Measurements from ENCODE around the gene HLA-DPA1. TPM values are rescaled to one million over a fixed set of nuclear protein-coding genes. Genes with fewer than 3 reads are reported as not detected.

The HLA-DPA1 gene
- total RNA-seq, 4 donors from 2014 or later: 38.2 to 354 (median 131) TPM

- TF ChIP-seq CTCF (IDR thresholded peaks at IDR 0.05; ENCODE audit: low read depth): no peak
Measured at GRCh38 chr6:33036535-33036934, 36.9 kb downstream of the HLA-DPA1 start.

DNA sequence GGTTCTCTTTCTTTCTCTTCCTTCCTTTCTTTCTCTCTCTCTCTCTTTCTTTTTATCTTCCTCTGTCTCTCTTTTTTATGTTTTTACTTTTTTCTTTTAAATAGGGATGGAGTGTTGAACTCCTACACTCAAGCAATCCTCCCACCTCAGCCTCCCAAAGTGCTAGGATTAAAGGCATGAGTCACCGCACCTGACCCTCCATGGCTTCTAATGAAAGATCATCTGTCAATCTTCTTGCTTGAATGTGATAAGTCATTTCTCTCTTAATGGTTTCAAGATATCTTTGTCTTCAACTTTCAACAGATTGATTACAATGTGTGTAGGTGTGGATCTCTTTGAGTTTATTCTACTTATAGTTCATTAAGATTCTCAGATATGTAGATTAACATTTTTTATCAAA, 38.9 kb downstream of the HLA-DPA1 start:
- no peak for TF ChIP-seq CTCF (IDR thresholded peaks at IDR 0.05; ENCODE audit: low read depth)

DNA sequence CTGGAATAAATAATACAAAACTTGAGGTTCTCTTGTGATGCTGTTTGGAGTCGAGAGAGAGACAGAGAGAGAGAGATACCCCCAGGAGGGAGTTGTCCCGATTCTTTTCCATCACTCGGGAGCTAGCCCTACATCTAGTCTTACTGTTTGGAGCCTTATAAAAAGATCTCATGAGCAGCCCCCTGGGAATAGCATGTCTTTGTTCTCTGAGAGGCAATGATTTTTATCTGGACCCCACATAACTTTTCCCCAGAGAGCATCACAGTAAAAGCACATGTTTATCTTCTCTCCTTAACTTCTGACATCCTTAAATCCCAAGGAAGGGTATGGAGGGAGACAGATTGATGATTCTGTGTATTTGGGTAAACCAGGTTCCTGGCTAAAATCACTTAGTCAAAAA, 43.2 kb downstream of the HLA-DPA1 start:
- no peak for TF ChIP-seq CTCF (IDR thresholded peaks at IDR 0.05; ENCODE audit: low read depth)

DNA sequence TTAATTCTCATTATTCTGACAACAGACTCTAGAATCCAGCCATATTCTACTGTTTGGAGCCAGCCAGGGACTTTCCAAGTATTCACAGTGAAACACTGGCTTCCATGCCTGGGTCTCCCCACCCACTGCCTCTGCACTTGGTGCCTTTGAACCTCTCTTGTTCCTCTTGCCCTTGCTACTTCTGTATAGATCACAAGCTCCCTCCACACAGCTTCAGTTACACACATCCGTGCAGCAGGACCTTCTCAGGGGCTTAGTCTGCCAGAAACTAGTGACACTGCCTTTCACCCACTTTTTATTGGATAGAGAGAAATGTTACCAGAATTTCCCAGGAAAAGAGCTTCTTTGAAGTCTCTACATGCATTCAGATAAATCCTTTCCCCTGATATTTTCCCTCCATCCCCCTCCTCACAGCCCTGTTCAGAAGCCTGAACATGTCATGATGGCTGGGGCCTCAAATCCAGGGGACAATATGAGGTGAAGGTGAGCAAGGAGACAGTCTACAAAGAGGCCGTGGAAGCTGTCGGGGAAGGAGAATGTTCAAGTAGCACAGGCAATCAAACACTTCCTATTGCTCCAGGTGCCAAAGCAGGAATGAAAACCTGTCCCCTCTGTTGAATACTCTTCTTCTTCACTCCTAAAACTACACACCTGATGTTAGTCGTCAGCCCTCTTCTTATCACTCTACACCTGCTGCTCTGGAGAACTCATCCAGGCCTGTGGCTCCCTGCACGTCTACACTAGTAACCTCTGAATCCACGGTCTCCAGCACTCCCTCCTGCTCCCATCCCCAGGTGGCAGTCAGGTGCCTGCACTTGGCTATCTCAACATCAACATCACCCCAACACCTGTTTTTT, 43.9 kb downstream of the HLA-DPA1 start:
- TF ChIP-seq CTCF (IDR thresholded peaks at IDR 0.05; ENCODE audit: low read depth): no peak

- no peak for TF ChIP-seq CTCF (IDR thresholded peaks at IDR 0.05; ENCODE audit: low read depth)
Measured at GRCh38 chr6:33028220-33028849, 45.1 kb downstream of the HLA-DPA1 start.

GRCh38 chr6:33024521-33024920, 48.9 kb downstream of the HLA-DPA1 start:
- no peak for TF ChIP-seq CTCF (IDR thresholded peaks at IDR 0.05; ENCODE audit: low read depth)

DNA sequence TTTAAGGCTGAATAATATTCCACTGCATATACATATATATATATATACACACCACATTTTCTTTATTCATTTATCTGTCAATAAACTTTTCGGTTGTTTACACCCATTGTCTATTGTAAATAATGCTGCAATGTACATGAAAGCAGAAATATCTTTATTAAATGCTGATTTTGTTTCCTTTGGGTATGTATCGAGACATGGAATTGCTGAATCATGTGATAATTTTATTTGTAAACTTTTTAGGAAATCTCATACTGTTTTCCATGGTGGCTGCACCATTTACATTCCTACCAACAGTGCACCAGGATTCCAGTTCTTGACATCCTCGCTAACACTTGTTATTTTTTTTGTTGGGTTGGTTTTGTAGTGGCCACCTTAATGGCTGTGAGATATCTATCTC, 49.9 kb downstream of the HLA-DPA1 start:
- TF ChIP-seq CTCF (IDR thresholded peaks at IDR 0.05; ENCODE audit: low read depth): no peak

Measured in subcutaneous adipose tissue (tissue), 4 donors.